ENCODE measurements around the gene PCSK6.

PCSK6 gene

DNA sequence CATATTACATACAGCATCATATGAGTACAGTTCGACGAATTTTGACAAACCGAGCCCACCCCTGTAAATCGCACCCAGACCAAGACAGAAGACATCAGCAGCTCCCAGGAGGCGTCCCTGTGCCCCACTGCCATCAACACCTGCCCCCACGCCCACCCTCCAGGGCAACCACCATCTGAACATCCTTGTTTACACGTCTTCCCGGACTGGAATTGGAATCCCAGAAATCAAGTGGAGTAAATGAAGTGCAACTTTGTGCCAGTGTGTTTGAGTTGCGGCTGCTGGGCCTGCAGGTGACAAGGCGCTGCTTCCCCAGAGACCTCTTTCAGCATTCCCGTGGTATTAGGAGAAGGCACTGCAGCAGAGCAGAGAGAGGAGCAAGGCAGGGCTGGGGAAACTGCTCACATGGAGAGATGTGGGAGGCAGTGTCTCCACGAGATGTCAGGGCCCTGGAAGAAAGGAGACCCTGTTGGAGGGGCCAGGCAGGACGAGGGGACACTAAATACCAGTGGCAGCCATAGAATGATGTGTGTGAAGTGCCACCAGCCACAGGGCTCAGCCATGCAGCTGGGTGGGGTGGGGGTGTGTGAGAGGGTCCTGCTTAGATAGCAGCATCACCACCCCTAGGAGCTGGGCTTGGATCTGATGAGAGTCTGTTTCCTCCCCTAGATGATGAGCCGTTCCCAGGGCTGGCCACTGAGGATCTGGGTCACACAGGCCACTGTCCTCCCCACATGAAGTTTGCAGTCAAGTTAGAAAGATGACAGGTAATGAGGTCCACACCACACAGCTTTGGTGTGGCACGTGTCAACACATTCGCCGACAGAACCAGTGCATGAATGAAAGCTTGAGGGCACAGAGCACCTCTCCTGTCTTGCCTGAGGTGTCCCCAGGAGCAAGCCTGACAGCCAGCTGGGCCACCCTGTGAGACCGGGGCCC is 33.4 kb upstream of the PCSK6 start:
- no peak for DNase-seq

- no peak for DNase-seq
Observed at GRCh38 chr15:101522091-101522490, 32.6 kb upstream of the PCSK6 start.

DNA sequence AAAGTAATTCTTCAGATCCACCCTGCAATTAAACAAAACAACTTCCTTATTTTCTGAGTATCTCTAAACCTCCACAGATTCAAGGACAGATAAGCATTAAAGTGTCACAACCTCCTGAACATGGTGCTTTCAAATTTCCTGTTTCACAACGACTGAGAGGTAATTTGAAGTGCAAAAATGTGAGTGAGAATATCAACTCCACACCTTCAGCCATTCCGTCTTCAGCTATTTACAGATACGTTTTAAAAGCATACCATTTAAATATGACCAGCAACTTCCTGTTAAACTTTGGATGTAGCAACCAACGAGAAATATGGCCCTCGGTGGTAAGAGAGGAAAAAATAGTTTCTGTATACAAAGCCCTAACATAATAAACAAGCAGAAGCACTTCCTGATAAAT is 32.1 kb upstream of the PCSK6 start:
- DNase-seq = no peak

GRCh38 chr15:101521069-101521468 is 31.6 kb upstream of the PCSK6 start:
- DNase-seq = no peak

DNA sequence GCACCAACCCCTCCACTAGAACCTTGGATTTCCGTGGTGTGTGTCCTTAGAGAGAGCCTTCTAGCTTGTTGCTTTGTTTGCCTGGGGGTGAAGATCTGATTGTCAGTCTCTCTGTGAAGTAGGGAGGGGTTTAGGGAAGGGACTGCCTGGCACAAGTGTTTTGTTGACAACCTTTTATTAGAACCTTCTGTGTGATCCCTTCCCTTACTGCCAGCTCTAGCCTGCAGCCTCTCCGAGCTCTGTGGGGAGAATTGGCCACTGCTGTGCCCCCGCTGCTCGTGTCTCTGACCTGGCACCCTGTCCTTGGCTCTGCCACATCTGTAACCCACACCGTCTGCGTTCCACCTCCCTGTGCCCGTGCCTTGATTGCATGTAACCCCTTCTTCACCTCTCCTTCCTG is 30.9 kb upstream of the PCSK6 start:
- no peak for DNase-seq

- no peak for DNase-seq
Observed at GRCh38 chr15:101517504-101517903, 28.0 kb upstream of the PCSK6 start.

DNA sequence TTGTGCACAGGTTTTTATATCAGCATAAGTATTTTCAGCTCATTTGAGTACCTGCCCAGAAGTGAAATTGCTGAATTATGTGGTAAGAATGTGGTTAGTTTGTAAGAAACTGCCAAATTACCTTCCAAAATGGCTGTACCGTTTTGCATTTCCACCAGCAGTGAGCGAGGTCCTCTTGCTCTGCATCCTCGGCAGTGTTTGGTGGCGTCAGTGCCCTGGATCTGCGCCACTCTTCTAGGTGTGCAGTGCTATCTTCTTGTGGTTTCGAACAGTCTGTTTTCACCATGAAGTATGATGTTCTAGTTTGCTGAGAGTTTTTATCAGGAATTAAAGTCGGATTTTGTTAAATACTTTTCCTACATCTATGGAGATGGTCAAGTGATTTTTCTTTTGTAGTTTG is 24.8 kb upstream of the PCSK6 start:
- DNase-seq = no peak

DNA sequence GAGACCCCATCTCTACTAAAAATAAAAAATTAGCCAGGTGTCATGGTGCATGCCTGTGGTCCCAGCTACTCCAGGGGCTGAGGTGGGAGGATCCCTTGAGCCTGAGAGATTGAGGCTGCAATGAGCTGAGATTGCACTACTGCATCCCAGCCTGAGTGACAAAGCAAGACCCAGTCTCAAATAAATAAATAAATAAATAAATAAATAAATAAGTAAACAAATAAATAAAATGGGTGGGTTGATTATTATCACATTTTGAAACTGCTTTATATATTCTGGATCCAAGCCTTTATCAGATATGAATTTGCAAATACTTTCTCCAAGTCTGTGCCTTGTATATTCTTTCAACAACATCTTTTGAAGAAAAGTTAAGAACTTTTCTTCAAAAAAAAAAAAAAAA is 22.2 kb upstream of the PCSK6 start:
- no peak for DNase-seq

DNA sequence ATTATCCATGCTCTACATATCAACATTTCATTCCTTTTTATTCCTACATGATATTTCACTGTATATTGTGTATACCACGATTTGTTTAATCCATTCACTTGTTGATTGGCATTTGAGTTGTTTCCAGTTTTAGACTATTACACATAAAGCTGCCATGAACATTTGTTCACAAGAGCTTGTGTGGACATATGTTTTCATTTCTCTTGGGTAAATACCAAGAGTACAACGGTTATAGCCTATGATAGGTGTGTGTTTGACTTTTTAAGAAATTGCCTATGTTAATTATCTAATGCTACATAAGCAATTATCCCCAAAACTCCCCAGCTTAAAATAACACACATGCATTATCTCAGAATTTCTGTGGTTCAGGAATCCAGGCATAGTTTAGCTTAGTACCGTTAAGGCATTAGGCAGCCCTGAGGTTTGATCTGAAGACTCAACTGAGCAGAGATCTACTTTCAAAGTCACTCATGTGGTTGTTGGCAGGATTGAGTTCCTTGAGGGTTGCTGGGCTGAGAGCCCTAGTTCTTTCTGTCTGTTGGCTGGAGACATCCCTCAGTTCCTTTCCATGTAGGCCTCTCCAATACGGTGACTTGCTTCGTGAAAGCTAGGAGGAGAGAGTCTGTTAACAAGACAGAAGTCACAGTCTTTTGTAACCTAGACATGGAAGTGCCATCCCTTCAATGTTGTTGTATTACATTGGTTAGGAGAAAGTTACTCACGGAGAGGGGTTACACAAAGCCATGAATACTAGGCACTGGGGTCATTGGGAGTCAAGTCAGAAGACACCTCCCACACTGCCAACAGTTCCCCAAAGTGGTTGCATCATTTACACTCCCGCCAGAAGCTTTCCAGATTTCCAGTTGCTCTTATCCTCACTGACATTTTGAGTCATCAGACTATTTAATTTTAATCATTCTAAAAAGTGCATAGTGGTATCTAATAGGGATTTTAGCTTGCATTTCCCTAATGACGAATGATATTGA is 21.0 kb upstream of the PCSK6 start:
- DNase-seq = no peak

DNA sequence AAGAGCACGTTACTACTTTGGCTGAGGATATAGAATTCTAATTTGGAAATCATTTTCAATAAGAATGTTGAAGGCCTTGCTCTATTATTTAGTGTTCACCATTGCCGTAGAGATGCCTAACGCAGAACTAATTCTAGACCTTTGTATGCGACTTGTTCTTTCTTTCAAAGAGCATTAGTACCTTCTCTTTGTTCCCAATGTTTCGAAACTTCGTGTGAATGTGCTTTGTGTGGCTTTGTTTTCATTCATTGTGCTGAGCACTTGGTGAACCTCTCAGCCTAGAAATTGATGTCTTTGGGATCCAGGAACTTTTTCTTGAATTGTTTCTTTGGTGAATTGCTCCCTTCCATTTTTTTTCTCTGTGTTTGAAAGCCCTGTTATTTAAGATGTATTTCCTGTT is 19.8 kb upstream of the PCSK6 start:
- no peak for DNase-seq

DNA sequence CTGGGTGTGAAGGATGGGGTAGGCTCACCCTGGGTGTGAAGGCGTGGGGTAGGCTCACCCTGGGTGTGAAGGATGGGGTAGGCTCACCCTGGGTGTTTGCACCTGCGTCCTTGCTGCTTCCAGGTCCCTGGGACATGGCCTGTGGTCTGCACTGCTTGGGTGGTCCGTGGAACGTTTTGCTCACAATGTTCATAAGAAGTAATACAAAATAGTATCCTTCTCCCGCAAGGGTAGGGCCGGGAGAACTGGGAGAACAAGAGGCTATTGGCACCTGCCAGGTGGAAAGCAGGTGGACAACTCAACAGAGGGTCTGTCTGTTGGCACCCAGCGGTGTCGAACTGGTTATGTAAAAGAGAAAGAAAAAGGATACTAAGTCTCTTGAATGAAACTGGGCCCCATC is 17.0 kb upstream of the PCSK6 start:
- no peak for DNase-seq

GRCh38 chr15:101505610-101506337 is 16.3 kb upstream of the PCSK6 start:
- no peak for DNase-seq

GRCh38 chr15:101504866-101505609 is 15.5 kb upstream of the PCSK6 start:
- no peak for DNase-seq

DNA sequence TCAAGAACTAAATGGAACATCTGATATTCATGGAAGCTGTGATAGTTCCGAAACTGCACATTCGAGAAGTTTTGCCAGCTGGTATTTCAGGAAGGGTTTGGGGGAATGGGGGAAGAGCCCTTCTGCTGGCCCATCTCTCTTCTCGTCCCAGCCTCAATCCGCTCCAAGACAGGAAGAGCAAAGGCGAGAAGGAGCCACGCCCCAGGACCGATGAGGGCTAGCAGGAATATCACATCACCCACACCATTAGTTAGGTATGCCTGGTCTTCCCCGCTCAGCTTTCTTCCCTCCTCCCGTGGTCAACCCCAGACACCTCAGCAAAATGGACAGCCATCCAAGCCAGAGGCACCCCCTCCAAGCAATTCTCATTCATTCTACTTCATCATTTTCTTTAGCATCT is 14.9 kb upstream of the PCSK6 start:
- DNase-seq = no peak

DNA sequence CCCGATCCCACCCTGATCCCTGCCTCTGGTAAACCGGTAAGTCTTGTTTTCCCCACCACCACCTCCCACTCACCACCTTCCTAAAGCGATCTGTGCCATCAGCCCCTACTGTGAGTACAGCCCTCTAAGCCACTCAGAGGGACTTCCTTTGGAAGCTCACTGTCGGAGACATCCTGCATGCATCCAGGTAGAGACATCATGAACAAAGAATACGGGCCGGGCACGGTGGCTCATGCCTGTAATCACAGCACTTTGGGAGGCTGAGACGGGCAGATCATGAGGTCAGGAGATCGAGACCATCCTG is 13.7 kb upstream of the PCSK6 start:
- DNase-seq = no peak

DNA sequence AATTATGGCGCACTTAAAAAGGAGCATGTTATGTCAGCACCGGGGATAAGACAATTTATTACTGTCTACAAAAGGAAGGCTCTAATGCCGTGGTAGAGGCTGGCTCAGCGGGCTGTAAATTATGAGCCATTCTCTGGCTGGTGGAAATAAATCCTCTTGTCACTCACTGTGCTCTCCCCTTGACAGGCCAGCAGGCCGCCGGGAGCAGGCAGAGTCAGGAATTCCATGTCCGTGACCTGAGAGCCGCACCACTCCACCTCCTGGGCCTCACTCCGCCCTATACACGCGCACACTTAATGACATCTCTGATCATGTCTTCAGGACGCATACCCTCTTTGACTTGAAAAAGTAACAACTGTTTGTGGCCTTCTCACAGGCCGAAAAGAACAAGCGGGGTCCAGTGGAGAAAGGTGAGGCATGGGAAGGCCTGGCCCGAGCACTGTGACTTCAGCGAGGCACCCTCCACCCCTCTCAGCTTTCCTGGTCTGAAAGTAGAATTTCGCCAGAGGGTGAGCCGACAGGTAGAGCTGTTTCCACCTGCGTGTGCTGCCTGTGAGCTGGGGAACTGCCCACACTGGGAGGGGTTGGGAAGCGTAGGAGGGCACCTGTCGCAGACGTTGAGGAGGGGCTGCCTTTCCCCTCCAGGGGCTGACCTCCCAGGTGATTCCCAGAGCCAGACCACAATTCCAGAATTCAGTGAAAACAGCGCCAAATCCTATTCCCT is 13.2 kb upstream of the PCSK6 start:
- DNase-seq = no peak

GRCh38 chr15:101501703-101502373 is 12.3 kb upstream of the PCSK6 start:
- DNase-seq = peak; percentile 35

DNA sequence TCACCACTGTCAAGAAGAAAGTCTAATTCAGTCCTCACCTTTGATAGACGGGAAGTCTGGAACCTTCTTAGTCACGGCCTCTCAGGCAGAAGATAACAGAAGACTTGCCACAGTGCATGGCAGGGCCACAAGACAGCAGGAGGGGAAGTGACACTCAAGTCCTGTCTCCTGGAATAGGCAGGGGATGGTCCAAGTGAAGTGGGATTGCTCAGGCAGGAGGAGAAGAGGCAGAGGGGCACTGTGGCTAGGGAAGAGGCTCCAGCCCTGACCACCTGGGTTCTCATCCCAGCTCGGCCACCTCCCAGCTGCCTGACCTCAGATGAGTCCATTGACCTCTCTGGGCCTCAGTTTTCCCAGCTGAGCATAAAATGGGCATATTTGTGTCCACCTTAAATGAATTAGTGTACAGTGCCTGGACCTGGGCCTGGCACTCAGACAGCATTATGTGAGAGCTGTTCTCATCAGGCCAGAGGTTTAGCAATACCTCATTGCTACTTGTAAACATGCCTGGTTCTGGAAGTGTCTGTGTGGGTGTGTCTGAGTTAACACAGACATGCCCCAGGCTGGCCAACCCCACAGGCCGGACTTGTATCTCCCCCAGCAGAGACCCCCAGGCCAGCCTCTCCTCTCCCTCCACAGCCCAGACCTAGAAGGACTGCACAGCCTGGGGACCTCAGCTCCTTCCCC is 11.5 kb upstream of the PCSK6 start:
- no peak for DNase-seq

DNA sequence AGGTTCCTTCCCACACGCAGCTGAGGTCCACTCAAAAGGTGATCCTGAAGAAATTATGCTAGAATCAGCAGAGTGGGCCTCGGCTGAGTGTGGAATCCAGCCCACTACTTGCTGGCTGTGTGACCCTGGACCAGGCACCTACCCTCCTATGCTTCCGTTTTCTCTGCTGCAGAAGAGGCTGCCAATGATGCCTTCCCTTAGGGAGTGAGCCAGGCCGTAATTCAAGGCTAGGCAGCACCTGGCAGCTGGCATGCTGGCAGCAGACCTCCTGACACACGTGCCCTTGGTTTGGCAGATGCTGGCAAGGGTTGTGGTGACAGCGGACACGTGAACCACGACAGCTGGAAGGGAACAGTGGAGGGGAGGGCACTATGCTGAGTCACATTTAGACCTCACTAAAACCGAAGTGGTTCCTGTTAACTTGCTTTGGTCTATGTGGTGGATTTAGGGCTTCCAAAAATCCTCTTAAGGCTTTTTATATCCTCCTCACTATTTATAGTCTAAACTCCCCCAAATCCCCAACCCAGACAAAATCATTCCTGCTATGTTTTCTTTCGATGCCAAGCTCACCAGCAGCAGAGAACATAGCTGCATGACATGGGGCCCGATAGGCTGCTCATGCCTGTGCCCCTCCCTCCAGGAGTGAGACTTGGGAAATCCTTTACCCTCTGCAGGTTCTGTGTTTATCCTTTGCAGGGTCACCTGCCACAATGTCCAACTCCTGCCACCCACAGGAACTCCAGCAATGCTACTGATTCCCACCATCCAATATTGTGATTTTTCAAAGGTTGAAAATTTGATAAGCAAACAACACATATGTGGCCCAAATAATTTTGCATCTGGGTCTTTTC is 10.6 kb upstream of the PCSK6 start:
- no peak for DNase-seq
